Adrenal gland (tissue), 5 donors: ENCODE results near the gene H2BK1.

ENCODE experiments used
- POLR2A ChIP-seq, 2 donors: fragments of 450-650 bp; IDR thresholded peaks; one replicate each; pipeline ENCODE4 v1.6.1; 2017; ENCODE audit warnings: antibody characterized with exemption in 2 of 2, mild to moderate bottlenecking in 2 of 2, moderate library complexity in 1 of 2
- TF ChIP-seq, protein P1 (sequence below), 6 experiments: fragments of 450-650 bp in 4 of 6; fragments of 200-600 bp in 2 of 6; sonication (generic) in 1 of 6; IDR thresholded peaks; 1 replicate in 5 of 6; 2 replicates in 1 of 6; pipeline versions ENCODE4 v1.5.1 to v1.8.0; 2016 to 2021; ENCODE audit warnings: antibody characterized with exemption in 6 of 6, mild to moderate bottlenecking in 2 of 6, moderate library complexity in 1 of 6
- donor health status: DM: no; HTN: no; CAD: no.

GRCh38 chr7:151229249-151229648, 19.0 kb upstream of the H2BK1 start:
- TF ChIP-seq, protein P1, sequence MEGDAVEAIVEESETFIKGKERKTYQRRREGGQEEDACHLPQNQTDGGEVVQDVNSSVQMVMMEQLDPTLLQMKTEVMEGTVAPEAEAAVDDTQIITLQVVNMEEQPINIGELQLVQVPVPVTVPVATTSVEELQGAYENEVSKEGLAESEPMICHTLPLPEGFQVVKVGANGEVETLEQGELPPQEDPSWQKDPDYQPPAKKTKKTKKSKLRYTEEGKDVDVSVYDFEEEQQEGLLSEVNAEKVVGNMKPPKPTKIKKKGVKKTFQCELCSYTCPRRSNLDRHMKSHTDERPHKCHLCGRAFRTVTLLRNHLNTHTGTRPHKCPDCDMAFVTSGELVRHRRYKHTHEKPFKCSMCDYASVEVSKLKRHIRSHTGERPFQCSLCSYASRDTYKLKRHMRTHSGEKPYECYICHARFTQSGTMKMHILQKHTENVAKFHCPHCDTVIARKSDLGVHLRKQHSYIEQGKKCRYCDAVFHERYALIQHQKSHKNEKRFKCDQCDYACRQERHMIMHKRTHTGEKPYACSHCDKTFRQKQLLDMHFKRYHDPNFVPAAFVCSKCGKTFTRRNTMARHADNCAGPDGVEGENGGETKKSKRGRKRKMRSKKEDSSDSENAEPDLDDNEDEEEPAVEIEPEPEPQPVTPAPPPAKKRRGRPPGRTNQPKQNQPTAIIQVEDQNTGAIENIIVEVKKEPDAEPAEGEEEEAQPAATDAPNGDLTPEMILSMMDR (IDR thresholded peaks at IDR 0.05): no peak
- no peak for TF ChIP-seq POLR2A (IDR thresholded peaks at IDR 0.05)
